ENCODE data around the gene TRIM8. TPM values are rescaled to one million over a fixed set of nuclear protein-coding genes. Genes with fewer than 3 reads are reported as not detected.
"Not testable (repeated sequence)": the region's sequence is repeated elsewhere in the genome, so short reads cannot be mapped to it uniquely, and the experiment has no call there.

Gene TRIM8
- total RNA-seq, 2 donors from 2014 or later, result 148 to 222 TPM

- no peak for DNase-seq (ENCODE audit: low spot score)
- no peak overlapping the region for H3K4me3 ChIP-seq
- WGBS, result 86% methylated on average over 5 of the region's 5 CpGs
- TF ChIP-seq POLR2A (IDR thresholded peaks at IDR 0.05) (no peak), POLR2AphosphoS5 (IDR thresholded peaks at IDR 0.05) (no peak)
- TF ChIP-seq, protein P1, sequence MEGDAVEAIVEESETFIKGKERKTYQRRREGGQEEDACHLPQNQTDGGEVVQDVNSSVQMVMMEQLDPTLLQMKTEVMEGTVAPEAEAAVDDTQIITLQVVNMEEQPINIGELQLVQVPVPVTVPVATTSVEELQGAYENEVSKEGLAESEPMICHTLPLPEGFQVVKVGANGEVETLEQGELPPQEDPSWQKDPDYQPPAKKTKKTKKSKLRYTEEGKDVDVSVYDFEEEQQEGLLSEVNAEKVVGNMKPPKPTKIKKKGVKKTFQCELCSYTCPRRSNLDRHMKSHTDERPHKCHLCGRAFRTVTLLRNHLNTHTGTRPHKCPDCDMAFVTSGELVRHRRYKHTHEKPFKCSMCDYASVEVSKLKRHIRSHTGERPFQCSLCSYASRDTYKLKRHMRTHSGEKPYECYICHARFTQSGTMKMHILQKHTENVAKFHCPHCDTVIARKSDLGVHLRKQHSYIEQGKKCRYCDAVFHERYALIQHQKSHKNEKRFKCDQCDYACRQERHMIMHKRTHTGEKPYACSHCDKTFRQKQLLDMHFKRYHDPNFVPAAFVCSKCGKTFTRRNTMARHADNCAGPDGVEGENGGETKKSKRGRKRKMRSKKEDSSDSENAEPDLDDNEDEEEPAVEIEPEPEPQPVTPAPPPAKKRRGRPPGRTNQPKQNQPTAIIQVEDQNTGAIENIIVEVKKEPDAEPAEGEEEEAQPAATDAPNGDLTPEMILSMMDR (IDR thresholded peaks at IDR 0.05), result no peak
- no peak overlapping the region for H3K27ac ChIP-seq
- no peaks in the 10 kb centered on the region for H3K27me3 ChIP-seq (replicated peaks; ENCODE audit: insufficient read depth)
- H3K36me3 ChIP-seq, result no peaks in the 10 kb centered on the region
- no peaks in the 10 kb centered on the region for H3K9me3 ChIP-seq
- no peaks in the 10 kb centered on the region for H3K4me1 ChIP-seq (replicated peaks)
- intact Hi-C loops (cut with DNase I), result no loop called here
These were observed 39.5 kb downstream of the TRIM8 start for GRCh38 chr10:102683736-102684135.

GRCh38 chr10:102691285-102692066 is 47.2 kb downstream of the TRIM8 start:
- 78% methylated on average over 8 of the region's 8 CpGs for WGBS
- Histone ChIP-seq H3K4me3 (no peak overlapping the region), H3K36me3 (no peaks in the 10 kb centered on the region), H3K9me3 (no peaks in the 10 kb centered on the region), H3K4me1 (replicated peaks) (no peaks in the 10 kb centered on the region), H3K27me3 (replicated peaks; ENCODE audit: insufficient read depth) (no peaks in the 10 kb centered on the region), H3K27ac (no peak overlapping the region)
- intact Hi-C loops (cut with DNase I), result no loop called here
- no peak for DNase-seq (ENCODE audit: low spot score)
- TF ChIP-seq POLR2A (IDR thresholded peaks at IDR 0.05) (no peak), POLR2AphosphoS5 (IDR thresholded peaks at IDR 0.05) (no peak)
- TF ChIP-seq, protein P1 (IDR thresholded peaks at IDR 0.05), result no peak

DNA sequence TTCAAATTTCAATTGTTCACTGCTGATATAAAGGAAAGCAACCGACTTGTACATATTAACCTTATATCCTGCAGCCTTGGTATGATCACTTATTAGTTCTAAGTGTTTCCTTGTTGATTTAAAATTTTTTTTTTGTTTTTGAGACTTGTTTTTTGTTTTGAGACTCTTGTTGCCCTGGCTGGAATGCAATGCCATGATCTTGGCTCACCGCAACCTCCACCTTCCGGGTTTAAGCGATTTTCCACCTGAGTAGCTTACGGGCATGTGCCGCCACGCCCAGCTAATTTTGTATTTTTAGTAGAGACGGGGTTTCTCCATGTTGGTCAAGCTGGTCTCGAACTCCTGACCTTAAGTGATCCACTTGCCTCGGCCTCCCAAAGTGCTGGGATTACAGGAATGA is 51.1 kb downstream of the TRIM8 start:
- DNase-seq (ENCODE audit: low spot score); intact Hi-C loops (cut with DNase I); H3K9me3 ChIP-seq; H3K27ac ChIP-seq; H3K4me3 ChIP-seq; H3K4me1 ChIP-seq (replicated peaks); H3K36me3 ChIP-seq; H3K27me3 ChIP-seq (replicated peaks; ENCODE audit: insufficient read depth): not testable (repeated sequence)
- WGBS, result 94% methylated on average over 10 of the region's 10 CpGs

DNA sequence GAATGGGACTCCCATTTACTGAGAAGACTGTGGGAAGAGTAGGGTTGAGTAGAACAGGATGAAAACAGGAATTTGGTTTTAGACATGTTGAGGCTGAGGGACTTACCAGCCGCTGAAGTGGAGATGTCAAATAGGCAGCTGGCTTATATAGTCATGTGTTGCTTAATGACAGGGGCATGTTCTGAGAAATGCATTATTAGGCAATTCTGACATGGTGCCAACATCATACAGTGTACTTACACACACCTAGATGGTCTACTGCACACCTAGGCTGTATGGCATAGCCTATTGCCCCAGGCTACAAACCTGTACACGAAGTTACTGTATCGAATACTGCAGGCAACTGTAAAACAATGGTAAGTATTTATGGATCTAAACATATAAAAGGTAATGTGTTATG is 52.5 kb downstream of the TRIM8 start:
- TF ChIP-seq POLR2AphosphoS5 (IDR thresholded peaks at IDR 0.05) (no peak), POLR2A (IDR thresholded peaks at IDR 0.05) (no peak)
- TF ChIP-seq, protein P1 (IDR thresholded peaks at IDR 0.05), result no peak
- no peaks in the 10 kb centered on the region for H3K9me3 ChIP-seq
- H3K27ac ChIP-seq, result no peak overlapping the region
- no peak overlapping the region for H3K4me3 ChIP-seq
- WGBS, result 92% methylated on average over 3 of the region's 3 CpGs
- no peaks in the 10 kb centered on the region for H3K27me3 ChIP-seq (replicated peaks; ENCODE audit: insufficient read depth)
- no peaks in the 10 kb centered on the region for H3K4me1 ChIP-seq (replicated peaks)
- intact Hi-C loops (cut with DNase I), result no loop called here
- DNase-seq (ENCODE audit: low spot score), result no peak
- H3K36me3 ChIP-seq, result peaks cover 3 to 7% of the 10 kb centered on the region in 2 donors

DNA sequence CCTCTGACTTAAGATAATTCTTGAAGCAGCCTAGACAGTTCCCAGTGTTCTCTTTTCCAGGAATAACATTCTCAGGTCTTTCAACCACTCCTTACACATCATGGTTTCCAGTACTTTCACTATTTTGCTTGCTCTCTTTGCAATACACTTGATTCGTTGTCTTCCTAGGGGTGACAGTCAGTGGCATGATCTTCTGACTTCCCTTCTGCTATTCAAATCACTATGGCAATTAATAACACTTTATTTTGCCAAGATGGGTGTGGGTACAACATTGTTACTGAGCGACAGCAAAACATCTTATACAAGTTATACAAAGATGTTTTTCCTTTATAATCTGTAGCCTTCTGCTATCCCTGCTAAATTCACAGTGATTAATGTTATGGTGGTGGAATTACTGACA is 54.6 kb downstream of the TRIM8 start:
- H3K4me3 ChIP-seq, result no peak overlapping the region
- no peak overlapping the region for H3K27ac ChIP-seq
- no peaks in the 10 kb centered on the region for H3K4me1 ChIP-seq (replicated peaks)
- H3K9me3 ChIP-seq, result no peaks in the 10 kb centered on the region
- DNase-seq (ENCODE audit: low spot score), result no peak
- WGBS, result 91% methylated on average over 2 of the region's 2 CpGs
- no peak for TF ChIP-seq POLR2AphosphoS5 (IDR thresholded peaks at IDR 0.05)
- H3K27me3 ChIP-seq (replicated peaks; ENCODE audit: insufficient read depth), result no peaks in the 10 kb centered on the region
- intact Hi-C loops (cut with DNase I), result no loop called here
- peaks cover 3 to 7% of the 10 kb centered on the region in 2 donors for H3K36me3 ChIP-seq

DNA sequence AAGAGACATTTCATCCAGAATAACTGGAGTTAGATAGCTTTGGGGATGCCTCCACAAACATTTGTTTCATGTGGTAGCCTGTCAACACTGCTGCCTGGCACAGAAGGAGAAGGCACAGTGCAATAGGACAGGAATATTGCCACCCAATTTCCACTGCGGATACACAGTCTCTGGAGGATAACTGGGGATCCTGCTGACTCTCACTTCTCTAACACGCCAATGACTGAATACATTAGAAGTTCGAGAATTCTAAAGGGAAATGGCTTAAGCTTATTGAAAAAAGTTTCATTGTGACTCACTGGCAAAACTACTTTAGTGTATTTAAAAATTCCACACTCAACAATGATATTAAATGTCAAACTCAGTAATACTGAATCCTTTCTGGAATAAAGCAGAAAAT is 57.0 kb downstream of the TRIM8 start:
- DNase-seq (ENCODE audit: low spot score), result no peak
- TF ChIP-seq, protein P1 (IDR thresholded peaks at IDR 0.05), result no peak
- no peak for TF ChIP-seq POLR2AphosphoS5 (IDR thresholded peaks at IDR 0.05)
- no peak for TF ChIP-seq POLR2A (IDR thresholded peaks at IDR 0.05)
- intact Hi-C loops (cut with DNase I), result no loop called here
- Histone ChIP-seq H3K4me3 (no peak overlapping the region), H3K4me1 (replicated peaks) (no peaks in the 10 kb centered on the region), H3K36me3 (peaks cover 3 to 7% of the 10 kb centered on the region in 2 donors), H3K27me3 (replicated peaks; ENCODE audit: insufficient read depth) (no peaks in the 10 kb centered on the region), H3K27ac (no peak overlapping the region), H3K9me3 (no peaks in the 10 kb centered on the region)
- WGBS, result 89% methylated on average over 3 of the region's 3 CpGs

Data from prostate gland (tissue), 2 donors.